IMR-90 (cell line): ENCODE data around the gene PIEZO2.

Source experiments
- CHD1 ChIP-seq: IDR thresholded peaks from 2 replicates; pipeline ENCODE4 v1.6.1; 2012; ENCODE audit warnings: low read depth, low read length, improper control_type of control experiment
- POLR2A ChIP-seq: IDR thresholded peaks from 2 replicates; pipeline ENCODE4 v1.6.1; 2012; ENCODE audit warnings: mild to moderate bottlenecking, low read depth, low read length
- SMC3 ChIP-seq: fragments of 150-350 bp; IDR thresholded peaks from 2 replicates; pipeline ENCODE4 v1.6.1; 2016; ENCODE audit warnings: low read depth, mild to moderate bottlenecking, antibody characterized with exemption, low read length, moderate library complexity
- TF ChIP-seq, protein P1 (sequence below): conservative IDR thresholded peaks from 2 replicates; pipeline ENCODE4 v1.5.1; 2012; ENCODE audit warnings: mild to moderate bottlenecking, low read depth, low read length, improper control_type of control experiment
- TF ChIP-seq, protein P2 (sequence below): fragments of 150-350 bp; IDR thresholded peaks from 2 replicates; pipeline ENCODE4 v1.6.1; 2016; ENCODE audit warnings: low read depth, mild to moderate bottlenecking, low read length, moderate library complexity, borderline replicate concordance

DNA sequence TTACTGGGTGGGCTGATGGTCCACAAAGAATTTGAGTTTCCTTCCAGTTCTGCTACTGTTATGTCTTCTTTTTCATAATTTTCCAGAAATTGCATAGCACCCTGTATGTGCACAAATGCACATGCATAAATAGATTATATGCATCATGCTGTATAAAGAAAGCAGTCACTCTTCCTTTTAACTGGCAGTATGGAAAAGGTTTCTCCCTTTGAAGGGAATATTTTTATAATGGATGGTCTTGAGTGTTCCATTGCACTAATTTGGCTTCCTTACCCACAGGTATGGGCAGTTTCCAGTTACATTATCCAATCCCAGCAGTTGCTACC is 469.1 kb downstream of the PIEZO2 start:
- TF ChIP-seq POLR2A, result no peak
- TF ChIP-seq, protein P1, sequence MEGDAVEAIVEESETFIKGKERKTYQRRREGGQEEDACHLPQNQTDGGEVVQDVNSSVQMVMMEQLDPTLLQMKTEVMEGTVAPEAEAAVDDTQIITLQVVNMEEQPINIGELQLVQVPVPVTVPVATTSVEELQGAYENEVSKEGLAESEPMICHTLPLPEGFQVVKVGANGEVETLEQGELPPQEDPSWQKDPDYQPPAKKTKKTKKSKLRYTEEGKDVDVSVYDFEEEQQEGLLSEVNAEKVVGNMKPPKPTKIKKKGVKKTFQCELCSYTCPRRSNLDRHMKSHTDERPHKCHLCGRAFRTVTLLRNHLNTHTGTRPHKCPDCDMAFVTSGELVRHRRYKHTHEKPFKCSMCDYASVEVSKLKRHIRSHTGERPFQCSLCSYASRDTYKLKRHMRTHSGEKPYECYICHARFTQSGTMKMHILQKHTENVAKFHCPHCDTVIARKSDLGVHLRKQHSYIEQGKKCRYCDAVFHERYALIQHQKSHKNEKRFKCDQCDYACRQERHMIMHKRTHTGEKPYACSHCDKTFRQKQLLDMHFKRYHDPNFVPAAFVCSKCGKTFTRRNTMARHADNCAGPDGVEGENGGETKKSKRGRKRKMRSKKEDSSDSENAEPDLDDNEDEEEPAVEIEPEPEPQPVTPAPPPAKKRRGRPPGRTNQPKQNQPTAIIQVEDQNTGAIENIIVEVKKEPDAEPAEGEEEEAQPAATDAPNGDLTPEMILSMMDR, result no peak
- TF ChIP-seq, protein P2, sequence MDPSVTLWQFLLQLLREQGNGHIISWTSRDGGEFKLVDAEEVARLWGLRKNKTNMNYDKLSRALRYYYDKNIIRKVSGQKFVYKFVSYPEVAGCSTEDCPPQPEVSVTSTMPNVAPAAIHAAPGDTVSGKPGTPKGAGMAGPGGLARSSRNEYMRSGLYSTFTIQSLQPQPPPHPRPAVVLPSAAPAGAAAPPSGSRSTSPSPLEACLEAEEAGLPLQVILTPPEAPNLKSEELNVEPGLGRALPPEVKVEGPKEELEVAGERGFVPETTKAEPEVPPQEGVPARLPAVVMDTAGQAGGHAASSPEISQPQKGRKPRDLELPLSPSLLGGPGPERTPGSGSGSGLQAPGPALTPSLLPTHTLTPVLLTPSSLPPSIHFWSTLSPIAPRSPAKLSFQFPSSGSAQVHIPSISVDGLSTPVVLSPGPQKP, result no peak
- TF ChIP-seq SMC3, result no peak
- no peak for TF ChIP-seq CHD1
